GM12892 (cell line): ENCODE data around the gene ANKRD39.

Experiments used
- POLR2A ChIP-seq: IDR thresholded peaks from 2 replicates; pipeline ENCODE4 v1.6.1; 2011; ENCODE audit warnings: low read depth, low read length, control low read depth
- POLR2AphosphoS5 ChIP-seq: IDR thresholded peaks from 2 replicates; pipeline ENCODE4 v1.6.1; 2011; ENCODE audit warnings: low read depth, low read length, control low read depth
- TAF1 ChIP-seq: IDR thresholded peaks from 2 replicates; pipeline ENCODE4 v1.6.1; 2011; ENCODE audit warnings: low read depth, mild to moderate bottlenecking, control low read depth, low read length, borderline replicate concordance

DNA sequence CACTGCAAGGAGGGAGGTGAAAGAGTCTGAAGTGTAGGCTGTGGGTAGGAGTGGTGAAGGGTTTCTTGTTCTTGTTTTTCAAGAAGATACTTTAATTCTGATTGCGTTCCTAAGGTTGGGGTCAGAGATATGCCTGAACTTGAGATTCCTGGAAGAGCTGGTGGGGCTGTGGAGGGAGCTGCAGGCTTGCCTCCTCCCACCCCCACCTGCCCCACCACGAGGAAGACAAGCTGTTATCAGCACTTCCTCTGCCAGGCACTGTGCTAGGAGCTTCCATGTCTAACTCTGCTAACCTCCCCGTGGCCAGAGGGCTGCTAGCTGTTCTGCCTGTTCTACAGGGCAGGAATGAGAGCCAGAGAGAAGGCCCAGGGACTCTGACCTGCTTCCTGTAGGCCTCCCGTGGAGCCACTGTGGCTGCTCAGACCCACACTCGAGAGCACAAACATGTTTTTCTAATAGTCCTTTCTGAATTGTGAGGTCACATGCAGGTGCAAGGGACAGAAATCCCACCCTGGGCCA, 27.7 kb downstream of the ANKRD39 start:
- TF ChIP-seq POLR2AphosphoS5 (no peak), POLR2A (no peak), TAF1 (no peak)
